Limb (tissue), 2 donors: ENCODE measurements around the gene DDX39A.
"Not testable (repeated sequence)": the region's sequence is repeated elsewhere in the genome, so short reads cannot be mapped to it uniquely, and the experiment has no call there.

Source experiments
- DNase-seq, 2 donors: peaks; one replicate each; pipeline ENCODE4 v3.0.0-alpha.2; 2016; ENCODE audit errors: extremely low spot score in 2 of 2

DDX39A gene

DNA sequence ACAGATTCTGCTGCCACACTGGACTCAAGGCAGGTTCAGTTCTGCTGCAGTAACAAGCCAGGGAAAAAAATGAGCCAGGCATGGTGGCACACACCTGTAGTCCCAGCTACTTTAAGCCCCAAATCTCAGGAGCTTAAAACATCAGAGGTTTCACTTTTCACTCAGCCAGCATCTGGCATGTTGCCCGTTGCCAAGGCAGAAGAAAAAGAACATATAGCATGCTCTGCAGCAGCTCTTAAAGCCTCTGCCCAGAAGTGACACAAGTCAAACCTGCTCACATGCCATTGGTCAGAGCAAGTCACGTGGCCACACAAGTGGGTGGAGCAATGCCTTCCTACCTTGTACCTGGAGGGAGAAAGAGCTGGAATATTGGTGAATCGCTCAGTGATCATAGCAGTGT is 52.6 kb downstream of the DDX39A start:
- peak in 1 of 2 donors; percentile 72 for DNase-seq

DNA sequence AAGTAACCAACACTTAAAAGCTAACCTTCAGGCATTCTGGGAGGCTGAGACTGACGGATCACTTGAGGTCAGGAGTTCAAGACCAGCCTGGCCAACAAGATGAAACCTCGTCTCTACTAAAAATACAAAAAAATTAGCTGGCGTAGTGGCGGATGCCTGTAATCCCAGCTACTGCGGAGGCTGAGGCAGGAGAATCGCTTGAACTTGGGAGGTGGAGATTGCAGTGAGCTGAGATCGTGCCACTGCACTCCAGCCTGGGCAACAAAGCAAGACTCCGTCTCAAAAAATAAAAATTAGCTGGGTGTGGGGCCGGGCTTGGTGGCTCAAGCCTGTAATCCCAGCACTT is 55.1 kb downstream of the DDX39A start:
- not testable (repeated sequence) for DNase-seq

DNA sequence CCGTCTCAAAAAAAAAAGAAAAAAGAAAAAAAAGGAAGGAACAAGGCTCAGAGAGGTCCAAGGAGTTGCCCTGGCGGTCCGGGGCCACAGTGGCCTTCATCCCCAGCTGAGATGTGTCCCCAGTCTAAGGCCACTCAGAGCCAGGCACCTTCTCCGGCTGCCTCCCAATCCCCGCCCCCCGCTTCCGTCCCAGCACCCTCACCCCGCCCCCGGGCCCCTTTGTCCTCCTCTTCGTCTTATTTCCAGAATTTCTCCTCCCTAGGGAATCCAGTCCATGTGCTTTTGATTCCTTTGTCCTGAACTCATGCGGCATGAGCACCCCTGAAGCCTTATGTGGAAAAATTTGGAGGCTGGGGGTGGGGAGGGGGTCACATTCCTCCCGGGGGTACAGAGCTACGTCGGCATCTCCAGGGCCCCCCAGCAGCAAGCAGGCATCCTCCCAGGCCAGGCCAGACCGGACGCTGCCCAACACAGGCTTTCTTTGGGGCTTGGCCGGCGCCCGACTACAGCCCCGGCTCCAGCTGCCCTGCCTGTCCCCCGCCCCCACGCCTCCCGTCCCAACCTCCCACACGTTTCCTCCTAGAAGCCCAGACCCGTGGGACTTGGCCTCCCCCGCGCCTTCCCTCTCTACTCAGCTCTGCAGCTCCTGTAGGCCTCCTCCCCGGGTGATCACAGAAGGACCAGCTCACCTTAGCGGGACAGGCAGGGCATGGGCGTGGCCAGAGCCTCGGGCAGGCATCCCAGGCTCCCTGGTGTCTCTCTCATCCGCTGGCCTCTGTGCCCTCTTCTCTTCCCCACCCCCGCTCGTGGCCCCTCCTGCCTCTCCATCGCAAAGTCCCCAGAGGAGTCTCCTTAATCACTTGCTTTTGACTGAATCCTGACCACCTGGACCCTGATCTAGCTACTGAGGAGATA is 55.7 kb downstream of the DDX39A start:
- peak in 1 of 2 donors; percentile 73 for DNase-seq

DNA sequence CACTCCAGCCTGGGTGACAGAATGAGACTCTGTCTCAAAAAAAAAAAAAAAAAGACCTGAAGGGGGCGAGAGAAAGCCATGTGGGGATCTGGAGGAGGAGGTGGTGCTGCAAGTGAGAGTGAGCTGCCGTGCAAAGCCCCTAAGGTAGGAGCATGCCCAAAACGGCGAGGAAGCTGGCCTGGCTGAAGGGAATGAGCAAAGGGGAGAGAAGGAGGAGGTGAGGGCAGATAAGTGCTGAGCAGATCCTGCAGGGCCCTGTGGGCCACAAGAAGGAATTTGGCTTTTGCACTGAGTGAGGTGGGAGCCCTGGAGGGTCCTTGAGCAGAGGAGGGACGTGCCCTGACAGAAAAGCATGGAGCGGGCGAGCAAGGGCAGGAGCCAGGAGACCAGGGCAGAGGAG is 57.3 kb downstream of the DDX39A start:
- DNase-seq: no peak
